Activated T-helper 1 cell treated with Interleukin-2 at 50 U/mL for 16 hours (primary cell): Measurements from ENCODE around the gene ERFE.

Experiments used
- DNase-seq: peaks from one replicate; pipeline ENCODE4 v3.0.0-alpha.2; 2020; ENCODE audit warnings: low read depth

The ERFE gene

DNA sequence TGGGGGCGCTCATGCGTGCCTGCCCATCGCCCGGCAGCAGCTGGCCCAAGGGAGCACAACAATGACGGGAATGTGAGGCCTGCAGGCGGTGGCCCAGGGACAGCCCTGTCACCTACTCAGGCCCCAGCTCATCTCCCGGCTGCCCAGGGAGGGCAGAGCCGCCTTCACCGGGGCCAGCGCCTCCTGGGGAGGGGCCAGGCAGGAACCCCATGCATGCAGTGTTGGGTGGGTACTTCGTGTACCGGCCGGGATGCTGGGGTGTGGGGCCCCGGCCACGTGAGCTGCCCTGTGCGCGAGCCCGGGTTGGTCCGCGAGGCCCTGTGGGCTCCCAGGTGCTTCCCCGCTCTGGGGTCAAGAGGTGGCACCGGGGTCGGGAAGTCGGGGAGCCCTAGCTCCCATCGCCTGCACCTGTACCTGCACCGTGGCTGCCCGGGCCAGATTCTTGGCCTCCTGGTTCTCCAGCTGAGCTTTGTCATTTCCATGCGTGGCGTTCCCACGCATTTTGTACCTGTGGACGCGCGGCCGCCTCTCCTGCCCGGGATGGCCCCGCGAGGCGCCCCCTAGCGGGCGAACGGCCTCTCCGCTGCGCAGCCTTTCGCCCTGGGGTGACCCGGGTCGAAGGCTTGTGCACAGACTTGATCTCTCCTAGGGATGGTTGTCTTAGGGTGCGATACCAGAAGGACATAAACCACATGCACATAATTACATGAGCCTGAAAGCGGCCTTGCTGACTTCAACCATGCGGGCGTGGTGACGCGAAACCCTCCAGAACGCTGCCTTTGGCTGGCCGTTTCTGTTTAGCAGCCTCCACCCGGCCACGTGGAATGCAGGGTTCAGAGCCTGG is 19.4 kb upstream of the ERFE start:
- DNase-seq = peak; percentile 7

DNA sequence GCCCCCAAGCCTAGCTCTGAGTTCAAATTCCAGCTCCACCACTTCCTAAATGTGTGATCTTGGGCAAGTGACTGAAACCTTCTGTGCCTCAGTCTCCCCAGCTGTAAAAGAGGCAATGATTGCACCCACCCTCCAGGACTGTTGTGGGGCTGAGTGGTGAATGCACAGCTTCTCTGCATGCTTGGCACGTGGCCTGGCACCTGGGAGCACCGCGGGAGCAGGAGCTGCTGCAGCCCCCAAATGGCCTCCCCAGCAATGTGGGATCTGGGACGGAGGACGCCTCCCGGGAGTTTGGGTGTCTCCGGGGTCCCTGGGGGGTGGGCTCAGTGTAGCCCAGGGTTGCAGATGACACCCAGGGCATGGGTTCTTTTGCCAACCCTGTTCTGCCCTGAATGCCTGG is 18.7 kb upstream of the ERFE start:
- DNase-seq = no peak

- no peak for DNase-seq
Observed at GRCh38 chr2:238140721-238141540, 17.8 kb upstream of the ERFE start.

DNA sequence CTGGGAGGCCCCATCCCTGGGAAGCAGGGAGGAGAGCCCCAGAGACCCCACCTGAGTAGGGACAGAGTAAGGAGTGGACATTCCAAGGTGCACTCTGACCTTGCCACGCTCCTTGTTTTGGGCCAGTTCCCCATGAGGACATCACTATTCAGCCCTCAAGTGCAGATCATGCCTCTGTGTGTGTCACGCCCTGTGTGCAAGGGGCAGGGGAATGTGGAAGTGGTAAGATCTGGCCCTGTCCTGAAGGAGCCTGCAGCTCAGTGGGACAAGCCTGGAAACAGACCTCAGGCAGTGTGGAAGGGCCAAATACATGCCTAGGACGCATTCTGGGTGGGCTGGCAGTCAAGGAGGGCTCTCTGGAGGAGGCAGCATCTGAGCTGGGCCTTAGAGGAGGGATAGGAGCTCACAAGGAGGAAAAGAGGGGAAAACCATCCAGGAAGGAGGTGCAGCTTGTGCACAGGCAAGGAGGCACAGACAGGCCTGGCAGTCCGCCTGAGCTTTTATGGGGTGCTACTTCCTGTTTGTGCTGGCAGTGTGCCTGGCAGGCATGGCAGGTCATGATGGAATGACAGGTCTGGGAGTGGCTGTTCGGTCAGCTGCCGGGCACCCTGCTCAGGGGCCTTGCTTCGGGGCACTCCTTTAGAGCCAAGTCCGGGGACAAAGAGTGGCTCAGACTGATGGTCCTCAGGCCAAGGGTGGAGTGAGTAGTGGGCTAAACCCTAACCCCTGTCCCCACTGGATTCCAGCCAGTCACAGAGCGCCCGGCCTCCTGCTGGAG is 17.0 kb upstream of the ERFE start:
- DNase-seq = no peak

GRCh38 chr2:238142382-238143205 is 16.2 kb upstream of the ERFE start:
- no peak for DNase-seq

- DNase-seq = no peak
Observed at GRCh38 chr2:238143239-238143951, 15.4 kb upstream of the ERFE start.

DNA sequence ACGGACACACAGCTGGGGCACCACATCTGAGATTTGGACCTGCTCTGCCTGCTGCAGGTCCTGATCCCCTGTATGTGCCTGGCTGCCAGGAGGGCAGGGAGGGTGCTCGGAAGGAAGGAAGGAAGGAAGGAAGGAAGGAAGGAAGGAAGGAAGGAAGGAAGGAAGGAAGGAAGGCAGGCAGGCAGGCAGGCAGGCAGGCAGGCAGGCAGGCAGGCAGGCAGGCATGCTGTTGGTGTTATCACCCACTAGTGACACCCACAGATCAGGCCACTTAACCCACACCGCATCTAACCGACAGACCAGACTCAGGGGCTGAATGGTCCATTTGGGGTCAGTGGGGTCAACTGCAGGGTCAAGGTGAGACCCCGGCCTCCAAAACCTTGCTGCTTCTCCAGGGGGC is 14.5 kb upstream of the ERFE start:
- DNase-seq = no peak

DNA sequence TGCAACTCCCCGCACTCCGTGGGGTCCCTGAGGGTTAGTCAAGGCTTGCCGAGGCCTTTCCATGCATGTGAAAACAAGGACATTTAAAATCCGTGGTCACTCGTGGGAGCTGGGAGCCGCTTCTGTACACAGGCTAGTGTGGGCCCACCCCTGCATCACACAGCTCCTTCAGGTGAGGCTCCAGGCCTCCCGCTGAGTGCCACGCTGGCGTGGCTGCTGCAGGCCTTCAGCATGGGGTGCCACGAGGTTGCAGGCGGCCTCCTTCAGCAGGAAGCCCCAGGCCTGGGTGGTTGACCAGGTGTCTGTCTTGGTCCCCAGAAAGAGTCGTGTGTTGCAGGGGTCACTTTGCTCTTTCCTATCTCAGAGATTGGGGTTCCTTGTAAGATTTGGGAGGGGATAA is 13.7 kb upstream of the ERFE start:
- DNase-seq = no peak

GRCh38 chr2:238145851-238146250 is 12.9 kb upstream of the ERFE start:
- DNase-seq = no peak

DNA sequence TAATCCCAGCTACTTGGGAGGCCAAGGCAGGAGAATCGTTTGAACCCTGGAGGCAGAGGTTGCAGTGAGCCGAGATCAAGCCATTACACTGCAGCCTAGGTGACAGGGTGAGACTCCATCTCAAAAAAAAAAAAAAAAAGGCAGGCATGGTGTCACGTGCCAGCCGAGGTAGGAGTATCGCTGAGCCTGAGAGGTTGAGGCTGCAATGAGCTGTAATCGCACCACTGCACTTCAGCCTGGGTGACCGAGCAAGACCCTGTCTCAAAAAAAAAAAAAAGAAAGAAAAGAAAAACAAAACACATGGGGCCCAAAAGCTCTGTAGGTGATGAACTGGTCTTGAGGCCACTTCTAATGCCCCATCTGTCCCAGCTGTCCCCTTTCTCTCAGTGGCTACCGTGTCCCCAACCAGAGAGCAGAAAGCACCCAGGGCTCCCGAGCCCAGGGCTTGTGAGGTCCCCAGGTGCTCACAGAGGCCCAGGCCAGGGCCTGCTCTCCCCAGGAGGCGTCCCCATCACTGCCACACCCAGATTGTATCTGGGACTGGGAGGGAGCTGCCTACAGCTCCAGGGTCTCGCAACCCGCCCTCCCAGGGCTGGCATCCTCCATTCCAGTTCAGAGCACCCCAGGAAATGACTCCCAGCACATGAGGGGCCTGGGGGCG is 11.8 kb upstream of the ERFE start:
- DNase-seq = no peak

GRCh38 chr2:238148981-238149380 is 9.8 kb upstream of the ERFE start:
- no peak for DNase-seq

- DNase-seq = no peak
Observed at GRCh38 chr2:238149841-238150572, 8.8 kb upstream of the ERFE start.

DNA sequence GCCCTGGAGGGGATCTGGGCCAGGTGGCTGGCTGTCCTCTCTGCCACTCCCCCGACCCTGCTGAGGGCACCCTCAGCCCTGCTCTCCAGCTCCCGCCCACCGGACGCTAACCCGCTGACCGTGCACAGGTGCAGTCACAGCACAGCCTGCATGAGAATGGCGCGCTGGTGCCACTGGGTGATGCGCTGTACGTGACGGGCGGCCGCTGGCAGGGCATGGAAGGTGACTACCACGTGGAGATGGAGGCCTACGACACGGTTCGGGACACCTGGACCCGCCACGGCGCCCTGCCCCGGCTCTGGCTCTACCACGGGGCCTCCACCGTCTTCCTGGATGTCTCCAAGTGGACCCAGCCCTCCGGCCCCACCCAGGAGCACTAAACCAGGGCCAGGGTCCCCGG is 8.1 kb upstream of the ERFE start:
- no peak for DNase-seq

DNA sequence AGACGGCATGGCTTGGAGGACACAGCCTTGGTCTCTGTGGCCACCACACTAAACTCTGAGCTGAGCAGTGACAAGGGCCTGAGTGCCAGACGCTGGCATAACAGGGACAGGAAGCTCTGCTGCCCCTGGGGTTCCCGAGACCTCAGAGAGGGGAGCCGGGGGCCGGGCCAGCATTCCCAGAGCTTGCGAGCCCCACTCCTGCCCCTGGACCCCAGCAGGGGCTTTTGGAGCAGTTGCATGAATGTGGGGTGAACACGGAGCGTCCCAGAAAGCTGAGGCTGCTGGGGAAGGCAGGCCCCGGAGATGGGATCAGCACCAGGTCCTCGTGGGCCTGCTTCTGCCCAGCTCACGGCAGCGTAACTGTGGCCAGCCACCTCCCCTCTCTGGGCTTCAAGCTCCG is 7.6 kb upstream of the ERFE start:
- DNase-seq = no peak

DNA sequence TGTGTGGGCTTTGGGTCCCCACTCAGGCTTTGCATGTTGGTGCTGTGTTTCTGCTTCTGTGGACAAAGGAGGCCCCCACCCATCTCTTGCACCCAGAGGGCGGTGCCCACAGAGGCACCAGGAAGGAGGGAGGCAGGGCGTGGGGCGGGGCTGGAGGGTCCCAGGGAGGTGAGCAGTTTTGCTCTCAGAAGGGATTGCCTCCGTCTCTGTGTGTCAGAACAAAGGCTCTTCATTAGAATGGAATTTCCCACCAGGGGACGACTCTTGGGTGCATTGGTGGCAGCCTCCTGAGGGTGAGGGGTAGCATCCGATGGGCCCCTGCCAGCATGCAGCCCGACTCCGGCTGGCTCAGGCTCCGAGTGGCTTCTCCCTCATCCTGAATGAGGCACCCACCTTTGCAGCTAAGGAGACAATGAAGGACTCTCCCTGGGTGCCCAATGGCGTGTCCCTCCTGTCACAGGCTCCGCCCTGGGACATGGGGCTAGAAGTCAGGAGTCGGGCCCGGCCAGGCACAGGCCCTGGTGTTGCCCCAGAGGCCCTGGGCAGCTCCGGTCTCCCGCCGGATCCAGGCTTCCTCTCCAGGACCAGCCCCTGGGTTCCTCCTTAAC is 7.0 kb upstream of the ERFE start:
- no peak for DNase-seq

- DNase-seq = no peak
Observed at GRCh38 chr2:238152771-238153688, 5.7 kb upstream of the ERFE start.

DNA sequence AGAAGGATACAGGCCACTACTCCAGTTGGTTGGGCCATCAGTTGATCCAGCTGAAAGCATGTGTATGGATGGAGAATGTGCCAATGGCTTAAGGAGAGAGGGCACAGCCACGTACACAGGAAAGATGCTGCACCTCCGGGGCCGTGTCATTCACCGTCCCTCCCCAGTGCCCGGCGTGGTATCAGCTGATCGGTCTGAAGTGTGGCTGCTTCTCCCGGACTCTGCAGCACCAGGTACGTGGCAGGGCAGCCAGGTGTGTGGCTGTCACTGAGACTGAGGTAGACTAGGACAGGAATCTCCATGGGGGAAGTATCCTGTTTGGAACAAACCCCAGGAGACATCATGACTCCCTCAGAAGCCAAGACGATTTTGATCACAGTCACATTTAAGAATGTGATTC is 4.2 kb upstream of the ERFE start:
- no peak for DNase-seq

DNA sequence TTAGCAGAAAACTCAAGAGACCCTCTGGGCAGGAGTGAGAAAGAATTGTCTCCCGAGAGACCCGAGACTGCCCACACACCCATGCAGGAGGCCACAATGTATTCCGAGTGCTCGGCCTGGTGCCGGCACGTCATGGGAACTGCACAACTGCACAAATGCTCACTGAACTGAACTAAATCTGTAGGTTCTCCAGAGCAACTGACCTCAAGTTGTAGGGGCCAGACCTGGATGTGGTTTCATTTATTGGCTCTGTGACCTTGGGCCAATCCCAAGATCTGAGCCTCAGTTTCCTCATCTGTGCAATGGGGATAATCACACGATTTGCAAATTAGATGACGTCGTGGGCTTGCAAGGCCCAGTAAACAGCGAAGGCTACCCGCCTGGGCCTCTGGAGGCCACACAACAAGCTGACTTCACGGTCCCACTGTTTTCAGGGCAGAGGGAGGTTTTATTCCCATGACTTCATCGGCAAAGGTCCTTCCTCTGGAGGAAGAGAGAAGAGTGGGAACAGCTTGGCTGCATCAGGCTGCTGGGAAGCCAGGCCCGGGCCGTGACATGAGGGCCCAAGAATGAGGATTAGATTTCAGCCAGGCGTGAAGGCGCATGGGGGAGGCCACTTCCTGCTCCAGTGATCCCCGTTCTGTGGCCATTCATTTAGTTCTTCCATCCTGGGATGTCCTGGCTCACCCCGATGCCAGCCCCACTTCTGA is 3.6 kb upstream of the ERFE start:
- no peak for DNase-seq
